K562 (cell line): ENCODE measurements around the gene JUNB. TPM values are rescaled to one million over a fixed set of nuclear protein-coding genes. Genes with fewer than 3 reads are reported as not detected.

Experiments
- CAMTA2 ChIP-seq: fragments of 250-450 bp; sonication (Bioruptor Pico); conservative IDR thresholded peaks from 2 replicates; pipeline ENCODE4 v1.5.1; 2022
- DPF2 ChIP-seq: fragments of 450-650 bp; IDR thresholded peaks from 2 replicates; pipeline ENCODE4 v1.6.1; 2016
- ELF2 ChIP-seq: fragments of 250-450 bp; sonication (Bioruptor Pico); IDR thresholded peaks from 2 replicates; pipeline ENCODE4 v1.5.0; 2021; ENCODE audit warnings: mild to moderate bottlenecking
- ERF ChIP-seq: fragments of 450-650 bp; formaldehyde crosslinking; IDR thresholded peaks from 2 replicates; pipeline ENCODE4 v1.4.0; 2020; ENCODE audit warnings: mild to moderate bottlenecking, mixed read lengths
- GATAD2A ChIP-seq: fragments of 450-650 bp; IDR thresholded peaks from 2 replicates; pipeline ENCODE4 v1.6.1; 2017
- MED1 ChIP-seq: sonication (generic); formaldehyde crosslinking; IDR thresholded peaks from 2 replicates; pipeline ENCODE4 v1.8.1; 2023; ENCODE audit warnings: missing genetic modification reagents, borderline replicate concordance
- NR2C2 ChIP-seq, 2 experiments: fragments of 200-800 bp in 1 of 2; sonication (Bioruptor generic) in 1 of 2; sonication (generic) in 1 of 2; formaldehyde crosslinking in 1 of 2; IDR thresholded peaks; 2 replicates each; pipeline versions ENCODE4 v1.6.1 to v1.8.0; 2016 to 2022; ENCODE audit warnings: mild to moderate bottlenecking in 1 of 2, missing compliant biosample characterization in 1 of 2, missing genetic modification characterization in 1 of 2, missing genetic modification reagents in 1 of 2
- SMARCE1 ChIP-seq: fragments of 450-650 bp; IDR thresholded peaks from 2 replicates; pipeline ENCODE4 v1.7.1; 2016; ENCODE audit warnings: mild to moderate bottlenecking
- TAF9B ChIP-seq: fragments of 450-650 bp; IDR thresholded peaks from 2 replicates; pipeline ENCODE4 v1.6.1; 2018; ENCODE audit warnings: mild to moderate bottlenecking; ENCODE audit not compliant: partially characterized antibody
- YBX1 ChIP-seq: fragments of 450-650 bp; IDR thresholded peaks from 2 replicates; pipeline ENCODE4 v1.7.1; 2016; ENCODE audit warnings: mild to moderate bottlenecking
- ZBTB26 ChIP-seq: fragments of 450-650 bp; formaldehyde crosslinking; IDR thresholded peaks from 2 replicates; pipeline ENCODE4 v1.4.0; 2022; ENCODE audit warnings: missing genetic modification characterization
- ZNF212 ChIP-seq: fragments of 450-650 bp; formaldehyde crosslinking; IDR thresholded peaks from 2 replicates; pipeline ENCODE4 v1.4.0; 2020; ENCODE audit warnings: mild to moderate bottlenecking
- ZNF395 ChIP-seq: fragments of 200-800 bp; sonication (Bioruptor generic); IDR thresholded peaks from 2 replicates; pipeline ENCODE4 v1.6.1; 2017; ENCODE audit warnings: missing genetic modification characterization, missing compliant biosample characterization
- polyA plus RNA-seq, 8 experiments: library from polyadenylated mRNA; depleted of rRNA in 4 of 8; stranded (reverse) in 5 of 8; unstranded in 3 of 8; fragments of >200 nt; fragmentation: Nextera tagmentation in 2 of 8; fragmentation: Illumina TruSeq in 1 of 8; extraction: Ambion mirVana in 2 of 8; extraction: Trizol in 1 of 8; gene quantifications; 2 replicates each; pipeline versions ENCODE4 v1.2.1 to v1.2.3, GENCODE V29; 2011 to 2014; ENCODE audit warnings: inconsistent platforms in 1 of 8, missing spikeins in 1 of 8
- total RNA-seq, 7 experiments: library from RNA; depleted of rRNA in 6 of 7; stranded (reverse); fragments of >200 nt in 6 of 7; fragmentation: Illumina TruSeq in 2 of 7; extraction: Trizol in 2 of 7; gene quantifications; 2 replicates each; pipeline versions ENCODE4 v1.2.1 to v1.2.3, GENCODE V29; 2011 to 2021; ENCODE audit warnings: low replicate concordance in 1 of 7
- TF ChIP-seq, protein P1 (sequence below): fragments of 250-450 bp; sonication (Bioruptor Pico); IDR thresholded peaks from 2 replicates; pipeline ENCODE4 v1.4.0; 2020; ENCODE audit warnings: mild to moderate bottlenecking, moderate library complexity
- TF ChIP-seq, protein P2 (sequence below): fragments of 450-650 bp; IDR thresholded peaks from 2 replicates; pipeline ENCODE4 v1.6.1; 2016; ENCODE audit warnings: borderline replicate concordance
- TF ChIP-seq, protein P3 (sequence below): fragments of 250-450 bp; sonication (Bioruptor Pico); IDR thresholded peaks from 2 replicates; pipeline ENCODE4 v1.5.0; 2020; ENCODE audit warnings: mild to moderate bottlenecking
- TF ChIP-seq, protein P4 (sequence below): IDR thresholded peaks from 2 replicates; pipeline ENCODE4 v1.6.1; 2016; ENCODE audit warnings: missing genetic modification characterization, missing compliant biosample characterization

The JUNB gene
- total and polyA plus RNA-seq, 9 of the 15 experiments (the other 6 are each of a cell fraction or from before 2014, with no cell fraction given): 0.23 to 88.1 (median 13.1) TPM

GRCh38 chr19:12784871-12785430, 6.3 kb upstream of the JUNB start (continued):
- TF ChIP-seq, protein P1, sequence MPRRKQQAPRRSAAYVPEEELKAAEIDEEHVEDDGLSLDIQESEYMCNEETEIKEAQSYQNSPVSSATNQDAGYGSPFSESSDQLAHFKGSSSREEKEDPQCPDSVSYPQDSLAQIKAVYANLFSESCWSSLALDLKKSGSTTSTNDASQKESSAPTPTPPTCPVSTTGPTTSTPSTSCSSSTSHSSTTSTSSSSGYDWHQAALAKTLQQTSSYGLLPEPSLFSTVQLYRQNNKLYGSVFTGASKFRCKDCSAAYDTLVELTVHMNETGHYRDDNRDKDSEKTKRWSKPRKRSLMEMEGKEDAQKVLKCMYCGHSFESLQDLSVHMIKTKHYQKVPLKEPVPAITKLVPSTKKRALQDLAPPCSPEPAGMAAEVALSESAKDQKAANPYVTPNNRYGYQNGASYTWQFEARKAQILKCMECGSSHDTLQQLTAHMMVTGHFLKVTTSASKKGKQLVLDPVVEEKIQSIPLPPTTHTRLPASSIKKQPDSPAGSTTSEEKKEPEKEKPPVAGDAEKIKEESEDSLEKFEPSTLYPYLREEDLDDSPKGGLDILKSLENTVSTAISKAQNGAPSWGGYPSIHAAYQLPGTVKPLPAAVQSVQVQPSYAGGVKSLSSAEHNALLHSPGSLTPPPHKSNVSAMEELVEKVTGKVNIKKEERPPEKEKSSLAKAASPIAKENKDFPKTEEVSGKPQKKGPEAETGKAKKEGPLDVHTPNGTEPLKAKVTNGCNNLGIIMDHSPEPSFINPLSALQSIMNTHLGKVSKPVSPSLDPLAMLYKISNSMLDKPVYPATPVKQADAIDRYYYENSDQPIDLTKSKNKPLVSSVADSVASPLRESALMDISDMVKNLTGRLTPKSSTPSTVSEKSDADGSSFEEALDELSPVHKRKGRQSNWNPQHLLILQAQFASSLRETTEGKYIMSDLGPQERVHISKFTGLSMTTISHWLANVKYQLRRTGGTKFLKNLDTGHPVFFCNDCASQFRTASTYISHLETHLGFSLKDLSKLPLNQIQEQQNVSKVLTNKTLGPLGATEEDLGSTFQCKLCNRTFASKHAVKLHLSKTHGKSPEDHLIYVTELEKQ (CRISPR knock-in tag): no peak
- TF ChIP-seq DPF2 (peak; percentile 12; the same call in 1 of the 2 replicates), NR2C2 (CRISPR knock-in tag; IDR thresholded peaks at IDR 0.05) (no peak), NR2C2 (tag; IDR thresholded peaks at IDR 0.05) (peak; percentile 14; the same call in 1 of the 2 replicates), MED1 (CRISPR knock-in tag) (no peak), ZNF395 (CRISPR knock-in tag) (0 out of 2 replicates have a peak, but pooled peaks have one; percentile 8), ZBTB26 (CRISPR knock-in tag) (peak; percentile 93), CAMTA2 (CRISPR knock-in tag) (no peak), ZNF212 (CRISPR knock-in tag) (no peak), TAF9B (no peak), ERF (CRISPR knock-in tag) (no peak), ELF2 (CRISPR knock-in tag) (no peak), GATAD2A (no peak; the same call in 1 of the 2 replicates), SMARCE1 (no peak), YBX1 (no peak)
- TF ChIP-seq, protein P2, sequence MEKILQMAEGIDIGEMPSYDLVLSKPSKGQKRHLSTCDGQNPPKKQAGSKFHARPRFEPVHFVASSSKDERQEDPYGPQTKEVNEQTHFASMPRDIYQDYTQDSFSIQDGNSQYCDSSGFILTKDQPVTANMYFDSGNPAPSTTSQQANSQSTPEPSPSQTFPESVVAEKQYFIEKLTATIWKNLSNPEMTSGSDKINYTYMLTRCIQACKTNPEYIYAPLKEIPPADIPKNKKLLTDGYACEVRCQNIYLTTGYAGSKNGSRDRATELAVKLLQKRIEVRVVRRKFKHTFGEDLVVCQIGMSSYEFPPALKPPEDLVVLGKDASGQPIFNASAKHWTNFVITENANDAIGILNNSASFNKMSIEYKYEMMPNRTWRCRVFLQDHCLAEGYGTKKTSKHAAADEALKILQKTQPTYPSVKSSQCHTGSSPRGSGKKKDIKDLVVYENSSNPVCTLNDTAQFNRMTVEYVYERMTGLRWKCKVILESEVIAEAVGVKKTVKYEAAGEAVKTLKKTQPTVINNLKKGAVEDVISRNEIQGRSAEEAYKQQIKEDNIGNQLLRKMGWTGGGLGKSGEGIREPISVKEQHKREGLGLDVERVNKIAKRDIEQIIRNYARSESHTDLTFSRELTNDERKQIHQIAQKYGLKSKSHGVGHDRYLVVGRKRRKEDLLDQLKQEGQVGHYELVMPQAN: peak; percentile 35; the same call in 1 of the 2 replicates
- TF ChIP-seq, protein P3, sequence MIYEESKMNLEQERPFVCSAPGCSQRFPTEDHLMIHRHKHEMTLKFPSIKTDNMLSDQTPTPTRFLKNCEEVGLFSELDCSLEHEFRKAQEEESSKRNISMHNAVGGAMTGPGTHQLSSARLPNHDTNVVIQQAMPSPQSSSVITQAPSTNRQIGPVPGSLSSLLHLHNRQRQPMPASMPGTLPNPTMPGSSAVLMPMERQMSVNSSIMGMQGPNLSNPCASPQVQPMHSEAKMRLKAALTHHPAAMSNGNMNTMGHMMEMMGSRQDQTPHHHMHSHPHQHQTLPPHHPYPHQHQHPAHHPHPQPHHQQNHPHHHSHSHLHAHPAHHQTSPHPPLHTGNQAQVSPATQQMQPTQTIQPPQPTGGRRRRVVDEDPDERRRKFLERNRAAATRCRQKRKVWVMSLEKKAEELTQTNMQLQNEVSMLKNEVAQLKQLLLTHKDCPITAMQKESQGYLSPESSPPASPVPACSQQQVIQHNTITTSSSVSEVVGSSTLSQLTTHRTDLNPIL (CRISPR knock-in tag): no peak
- TF ChIP-seq, protein P4, sequence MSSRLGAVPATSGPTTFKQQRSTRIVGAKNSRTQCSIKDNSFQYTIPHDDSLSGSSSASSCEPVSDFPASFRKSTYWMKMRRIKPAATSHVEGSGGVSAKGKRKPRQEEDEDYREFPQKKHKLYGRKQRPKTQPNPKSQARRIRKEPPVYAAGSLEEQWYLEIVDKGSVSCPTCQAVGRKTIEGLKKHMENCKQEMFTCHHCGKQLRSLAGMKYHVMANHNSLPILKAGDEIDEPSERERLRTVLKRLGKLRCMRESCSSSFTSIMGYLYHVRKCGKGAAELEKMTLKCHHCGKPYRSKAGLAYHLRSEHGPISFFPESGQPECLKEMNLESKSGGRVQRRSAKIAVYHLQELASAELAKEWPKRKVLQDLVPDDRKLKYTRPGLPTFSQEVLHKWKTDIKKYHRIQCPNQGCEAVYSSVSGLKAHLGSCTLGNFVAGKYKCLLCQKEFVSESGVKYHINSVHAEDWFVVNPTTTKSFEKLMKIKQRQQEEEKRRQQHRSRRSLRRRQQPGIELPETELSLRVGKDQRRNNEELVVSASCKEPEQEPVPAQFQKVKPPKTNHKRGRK (tag): no peak
